ENCODE data around the gene MAPK9.

DNA sequence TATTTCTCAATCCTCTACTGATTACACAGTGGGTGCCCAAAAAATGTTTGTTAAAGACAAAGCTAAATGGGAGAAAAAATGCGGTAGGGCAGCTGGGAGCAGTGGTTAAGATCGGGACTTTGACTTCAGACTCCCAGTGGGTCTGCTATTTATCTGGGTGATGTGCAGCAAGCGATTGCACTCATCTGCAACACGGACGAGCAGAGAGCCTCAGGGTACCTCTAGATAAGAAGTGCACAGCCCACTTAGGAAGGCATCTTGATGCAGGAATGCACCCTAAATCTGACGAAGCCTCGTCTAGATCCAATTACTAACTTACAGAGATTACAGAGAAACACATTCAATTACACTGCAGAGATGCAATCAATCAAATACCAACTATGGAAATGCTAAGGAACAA lies 4.0 kb downstream of the MAPK9 start:
- no peak for TF ChIP-seq FOS (IDR thresholded peaks at IDR 0.05; ENCODE audit: extremely low read depth, insufficient read length)
- TF ChIP-seq TEAD1 (CRISPR knock-in tag; IDR thresholded peaks at IDR 0.05): no peak
- no peak for TF ChIP-seq EP300 (IDR thresholded peaks at IDR 0.05; ENCODE audit: low read length)
- no peak for TF ChIP-seq DACH1 (IDR thresholded peaks at IDR 0.05; ENCODE audit: partially characterized antibody)
- no peak for TF ChIP-seq PML (IDR thresholded peaks at IDR 0.05; ENCODE audit: low read length)
- TF ChIP-seq POLR2A (conservative IDR thresholded peaks at IDR 0.05): no peak
- no peak for TF ChIP-seq PURB (CRISPR knock-in tag; IDR thresholded peaks at IDR 0.05; ENCODE audit: low read depth)
- no peak for TF ChIP-seq ZNF124 (CRISPR knock-in tag; IDR thresholded peaks at IDR 0.05)
- no peak for TF ChIP-seq ZBTB7A (IDR thresholded peaks at IDR 0.05; ENCODE audit: borderline replicate concordance, control insufficient read depth, low read depth, low read length)
- no peak for TF ChIP-seq ELF1 (tag; IDR thresholded peaks at IDR 0.05)
- no peak for TF ChIP-seq SIRT6 (IDR thresholded peaks at IDR 0.05; ENCODE audit: low read depth, low read length)
- TF ChIP-seq ZNF324 (CRISPR knock-in tag; IDR thresholded peaks at IDR 0.05): no peak
- TF ChIP-seq SPI1 (IDR thresholded peaks at IDR 0.05; ENCODE audit: borderline replicate concordance, low read depth, low read length): no peak
- no peak for TF ChIP-seq GATAD2B (IDR thresholded peaks at IDR 0.05; ENCODE audit: borderline replicate concordance)

Data from K562 (cell line).